Karpas-422 (cell line): ENCODE results near the gene CDKAL1. TPM values are rescaled to one million over a fixed set of nuclear protein-coding genes. Genes with fewer than 3 reads are reported as not detected.

Experiments
- DNase-seq: peaks from one replicate; pipeline ENCODE4 v3.0.0-alpha.2; 2015
- H2AFZ ChIP-seq: fragments of 200-600 bp; sonication (generic); 2 replicates; pipeline ENCODE4 v1.6.1; 2014; ENCODE audit warnings: antibody characterized with exemption, low read length, mixed read lengths
- H3K27ac ChIP-seq: fragments of 200-600 bp; sonication (generic); 2 replicates; pipeline ENCODE4 v1.5.1; 2014; ENCODE audit warnings: mild to moderate bottlenecking, low read length, moderate library complexity
- H3K27me3 ChIP-seq: fragments of 200-600 bp; sonication (generic); 2 replicates; pipeline ENCODE4 v1.6.1; 2014; ENCODE audit warnings: low read length, mixed read lengths
- H3K36me3 ChIP-seq: fragments of 200-600 bp; sonication (generic); 2 replicates; pipeline ENCODE4 v1.6.1; 2014; ENCODE audit warnings: low read length, mixed read lengths; ENCODE audit not compliant: insufficient read depth
- H3K4me1 ChIP-seq: fragments of 200-600 bp; sonication (generic); 2 replicates; pipeline ENCODE4 v1.6.1; 2014; ENCODE audit warnings: mild to moderate bottlenecking, low read length, mixed read lengths
- H3K4me2 ChIP-seq: fragments of 200-600 bp; sonication (generic); 2 replicates; pipeline ENCODE4 v1.6.1; 2014; ENCODE audit warnings: low read length, low read depth, mild to moderate bottlenecking; ENCODE audit not compliant: poor library complexity, severe bottlenecking
- H3K4me3 ChIP-seq: fragments of 200-600 bp; sonication (generic); 2 replicates; pipeline ENCODE4 v1.5.1; 2014; ENCODE audit warnings: mild to moderate bottlenecking, antibody characterized with exemption, low read length, mixed read lengths
- H3K79me2 ChIP-seq: fragments of 200-600 bp; sonication (generic); 2 replicates; pipeline ENCODE4 v1.6.1; 2014; ENCODE audit warnings: mild to moderate bottlenecking, low read length, mixed read lengths
- H3K9ac ChIP-seq: fragments of 200-600 bp; sonication (generic); 2 replicates; pipeline ENCODE4 v1.6.0; 2014; ENCODE audit warnings: low read length
- H3K9me2 ChIP-seq: fragments of 200-600 bp; sonication (generic), shearing (Covaris generic); replicated peaks from 2 replicates; pipeline ENCODE4 v1.6.0; 2014; ENCODE audit warnings: mild to moderate bottlenecking, low read length, moderate library complexity; ENCODE audit not compliant: insufficient read depth
- H3K9me3 ChIP-seq: fragments of 300-700, 200-600 bp; sonication (generic); 2 replicates; pipeline ENCODE4 v1.6.1; 2014; ENCODE audit warnings: low read length, mixed read lengths
- H4K20me1 ChIP-seq: fragments of 200-600 bp; sonication (generic); 2 replicates; pipeline ENCODE4 v1.6.1; 2014; ENCODE audit warnings: mild to moderate bottlenecking, antibody characterized with exemption, low read length, low read depth; ENCODE audit not compliant: insufficient read depth
- total RNA-seq: library from RNA; depleted of rRNA; stranded (reverse); fragments of >200 nt; shearing (Covaris generic); gene quantifications from 2 replicates; pipeline ENCODE4 v1.2.3, GENCODE V29; 2014; ENCODE audit warnings: low replicate concordance

Gene CDKAL1
- total RNA-seq, 1 experiment from 2014 or later = 23.7 TPM

DNA sequence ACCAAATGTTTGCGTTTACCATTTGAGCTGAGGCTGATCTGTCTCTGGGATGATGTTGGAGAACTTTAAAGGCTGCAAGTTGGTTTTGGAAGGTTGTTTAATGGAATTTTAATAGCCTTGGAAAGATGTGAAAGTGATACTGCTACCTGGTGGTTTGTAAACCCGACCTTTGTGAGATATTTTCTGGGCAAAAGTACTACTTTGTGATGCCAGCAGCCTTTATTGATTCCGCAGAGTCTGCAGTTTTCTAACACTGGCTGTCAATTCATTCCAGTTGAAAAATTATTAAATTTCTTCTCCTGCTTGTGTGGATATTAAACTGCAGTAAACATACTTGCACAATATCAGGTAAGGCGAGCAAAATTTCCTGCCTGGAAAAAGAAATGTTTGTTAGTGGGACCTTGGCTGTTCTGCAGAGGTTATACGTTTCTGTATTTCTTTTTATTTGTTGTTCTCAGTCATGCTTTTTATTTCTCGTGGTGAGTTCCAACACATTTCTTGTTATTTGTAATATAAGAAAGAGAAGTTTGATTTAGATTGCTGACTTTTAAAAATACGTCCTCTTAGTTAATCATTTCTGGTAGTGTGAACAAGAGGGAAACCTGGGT lies 322.5 kb downstream of the CDKAL1 start:
- Histone ChIP-seq H3K27me3 (no peaks in the 10 kb centered on the region), H3K79me2 (no peaks in the 10 kb centered on the region), H3K36me3 (no peaks in the 10 kb centered on the region), H4K20me1 (no peaks in the 10 kb centered on the region), H3K4me1 (no peaks in the 10 kb centered on the region), H3K4me3 (no peak overlapping the region), H3K9ac (no peak overlapping the region), H3K27ac (no peak overlapping the region), H2AFZ (no peak overlapping the region), H3K9me3 (no peaks in the 10 kb centered on the region), H3K9me2 (no peaks in the 10 kb centered on the region), H3K4me2 (no peak overlapping the region)
- DNase-seq = no peak

DNA sequence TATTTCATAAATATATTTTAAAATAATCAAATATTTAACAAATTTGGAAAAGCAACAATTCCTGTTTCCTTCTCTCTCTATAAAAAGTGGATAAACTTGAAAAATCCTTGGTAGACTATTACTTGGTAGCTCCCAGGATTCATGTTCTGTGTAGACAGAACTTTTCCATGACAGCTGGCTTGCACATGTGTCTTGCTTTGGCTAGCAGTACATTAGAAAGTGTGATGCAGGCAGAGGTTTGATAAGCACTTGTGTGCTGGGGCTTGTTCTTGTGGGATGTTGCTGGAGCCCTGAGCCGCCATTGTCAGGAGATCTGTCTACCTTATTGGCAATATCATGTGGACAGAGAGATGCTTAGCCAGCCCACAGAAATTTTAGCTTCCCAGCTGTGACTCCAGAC lies 327.2 kb downstream of the CDKAL1 start:
- Histone ChIP-seq H3K9me2 (no peaks in the 10 kb centered on the region), H3K4me2 (no peak overlapping the region), H3K27ac (no peak overlapping the region), H3K36me3 (no peaks in the 10 kb centered on the region), H4K20me1 (no peaks in the 10 kb centered on the region), H3K27me3 (no peaks in the 10 kb centered on the region), H2AFZ (no peak overlapping the region), H3K9ac (no peak overlapping the region), H3K4me3 (no peak overlapping the region), H3K4me1 (no peaks in the 10 kb centered on the region), H3K9me3 (no peaks in the 10 kb centered on the region), H3K79me2 (no peaks in the 10 kb centered on the region)
- no peak for DNase-seq

DNA sequence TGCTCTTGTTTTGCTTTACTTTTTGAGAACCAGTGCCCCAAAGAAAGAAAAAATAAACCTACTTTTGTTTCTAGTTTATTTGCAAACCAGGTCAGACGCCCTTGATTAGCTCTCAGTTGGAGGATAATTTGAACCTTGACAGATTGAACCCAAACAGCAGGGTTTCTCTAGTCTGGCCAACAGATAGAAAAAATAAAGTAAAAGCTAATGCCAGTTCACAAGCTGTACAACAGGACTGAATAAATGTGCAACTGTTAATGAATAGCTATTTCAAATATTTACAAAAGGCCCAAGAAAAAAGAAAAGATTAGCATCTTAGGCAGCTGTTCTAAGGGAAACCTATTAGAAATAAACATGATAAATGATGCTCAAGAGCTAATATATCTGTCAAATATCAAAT lies 331.8 kb downstream of the CDKAL1 start:
- H3K4me1 ChIP-seq = no peaks in the 10 kb centered on the region
- no peak overlapping the region for H2AFZ ChIP-seq
- H3K27ac ChIP-seq = no peak overlapping the region
- no peak overlapping the region for H3K4me2 ChIP-seq
- no peaks in the 10 kb centered on the region for H3K36me3 ChIP-seq
- H3K27me3 ChIP-seq = no peaks in the 10 kb centered on the region
- no peaks in the 10 kb centered on the region for H3K79me2 ChIP-seq
- H3K9me3 ChIP-seq = no peaks in the 10 kb centered on the region
- no peak overlapping the region for H3K9ac ChIP-seq
- DNase-seq = no peak
- H3K4me3 ChIP-seq = no peak overlapping the region
- H3K9me2 ChIP-seq = no peaks in the 10 kb centered on the region
- H4K20me1 ChIP-seq = no peaks in the 10 kb centered on the region

DNA sequence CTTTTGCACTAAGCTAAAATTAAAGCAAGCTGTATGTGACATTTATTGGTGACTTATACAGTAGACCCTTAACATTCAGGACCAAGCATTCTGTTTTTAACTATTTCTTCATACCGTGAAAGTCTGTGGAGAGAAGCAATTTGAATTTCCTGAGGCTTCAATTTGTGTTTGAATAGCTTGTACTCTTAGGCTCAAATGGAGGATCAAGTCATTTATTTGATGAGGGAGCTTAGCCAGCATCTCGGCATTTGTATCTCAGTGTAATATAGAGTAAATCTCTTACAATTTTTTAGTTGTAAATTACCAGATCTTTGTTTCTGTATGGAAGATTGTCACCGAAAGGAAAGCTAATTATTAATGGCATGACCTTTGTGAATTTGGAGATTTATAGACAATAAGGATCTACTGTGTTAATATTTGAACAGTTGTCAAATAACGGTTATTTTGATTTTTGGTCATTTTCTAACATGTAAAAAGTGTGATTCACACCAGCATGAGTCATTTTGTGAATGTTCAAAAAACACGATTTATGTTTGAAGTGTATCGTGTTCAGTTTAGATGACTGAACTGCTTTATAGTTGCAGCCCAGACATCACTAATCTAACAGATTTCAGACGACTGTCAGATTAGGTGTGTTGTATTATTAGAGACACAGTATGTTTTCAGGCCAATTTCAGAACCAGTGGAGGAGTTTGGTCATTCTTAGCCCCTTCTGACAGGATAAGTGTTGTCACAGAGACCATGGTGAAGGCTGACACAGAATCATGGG lies 332.9 kb downstream of the CDKAL1 start:
- H3K27me3 ChIP-seq = no peaks in the 10 kb centered on the region
- H3K27ac ChIP-seq = no peak overlapping the region
- H3K36me3 ChIP-seq = no peaks in the 10 kb centered on the region
- H4K20me1 ChIP-seq = no peaks in the 10 kb centered on the region
- H3K9me3 ChIP-seq = no peaks in the 10 kb centered on the region
- H2AFZ ChIP-seq = no peak overlapping the region
- no peaks in the 10 kb centered on the region for H3K4me1 ChIP-seq
- H3K9ac ChIP-seq = no peak overlapping the region
- no peaks in the 10 kb centered on the region for H3K79me2 ChIP-seq
- H3K9me2 ChIP-seq = no peaks in the 10 kb centered on the region
- no peak overlapping the region for H3K4me2 ChIP-seq
- peak; percentile 35 for DNase-seq
- H3K4me3 ChIP-seq = no peak overlapping the region

DNA sequence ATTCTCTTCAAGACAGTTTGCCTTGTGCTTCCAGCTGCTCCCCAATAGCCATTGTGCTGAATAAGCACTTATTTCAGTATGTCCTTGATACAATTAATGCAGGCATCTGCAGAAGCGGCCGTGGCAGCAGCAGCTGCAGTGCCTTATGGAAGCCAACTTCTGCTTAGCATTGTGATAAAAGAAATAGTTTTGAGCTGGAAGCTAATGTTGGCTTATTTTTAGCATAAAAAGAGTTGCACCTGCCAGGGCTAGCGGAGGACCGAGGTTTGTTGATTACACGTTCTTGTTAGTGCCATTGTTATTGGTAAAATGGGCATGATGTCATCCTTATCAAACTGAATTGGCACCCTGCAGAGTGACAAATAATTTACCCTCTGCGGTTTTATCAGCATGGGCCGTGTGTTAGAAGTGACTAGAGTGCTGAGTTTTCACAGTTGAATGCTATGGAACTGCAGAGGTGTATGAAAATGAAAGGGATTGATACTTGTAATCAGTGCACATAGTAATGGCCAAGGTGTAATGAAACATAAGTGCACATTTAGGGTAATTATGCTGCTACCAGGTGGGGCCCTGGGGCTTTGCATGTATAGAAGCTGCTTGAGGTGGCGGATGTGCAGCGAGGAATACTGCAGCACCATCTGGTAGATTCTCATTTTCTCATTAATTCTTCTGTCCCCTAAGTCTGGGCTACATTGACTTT lies 334.3 kb downstream of the CDKAL1 start:
- H3K4me2 ChIP-seq = no peak overlapping the region
- no peaks in the 10 kb centered on the region for H3K9me3 ChIP-seq
- no peaks in the 10 kb centered on the region for H4K20me1 ChIP-seq
- H3K27me3 ChIP-seq = no peaks in the 10 kb centered on the region
- H3K79me2 ChIP-seq = no peaks in the 10 kb centered on the region
- no peak overlapping the region for H3K27ac ChIP-seq
- no peaks in the 10 kb centered on the region for H3K9me2 ChIP-seq
- H3K4me3 ChIP-seq = no peak overlapping the region
- H3K36me3 ChIP-seq = no peaks in the 10 kb centered on the region
- DNase-seq = no peak
- H3K9ac ChIP-seq = no peak overlapping the region
- H2AFZ ChIP-seq = no peak overlapping the region
- no peaks in the 10 kb centered on the region for H3K4me1 ChIP-seq

DNA sequence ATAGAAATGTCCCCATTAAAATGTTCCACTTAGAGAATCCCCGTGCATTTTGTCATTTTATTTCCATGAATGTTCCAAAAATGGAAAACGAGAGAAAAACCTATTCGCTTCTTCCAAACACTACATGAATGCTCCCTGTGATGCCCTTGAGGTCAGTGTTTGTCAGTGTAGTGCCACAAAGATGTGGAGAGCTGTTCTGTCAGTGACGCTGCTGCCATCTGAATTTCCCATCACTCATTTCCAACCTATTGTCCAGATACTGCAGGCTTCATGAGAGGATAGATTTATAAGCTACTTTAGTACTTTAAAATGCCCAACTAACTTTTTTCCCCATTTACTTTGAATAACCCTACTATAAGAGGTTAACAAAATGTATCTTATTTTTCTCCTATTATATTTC lies 335.8 kb downstream of the CDKAL1 start:
- no peaks in the 10 kb centered on the region for H3K27me3 ChIP-seq
- no peaks in the 10 kb centered on the region for H3K9me2 ChIP-seq
- no peaks in the 10 kb centered on the region for H3K9me3 ChIP-seq
- no peaks in the 10 kb centered on the region for H3K4me1 ChIP-seq
- no peak overlapping the region for H3K4me2 ChIP-seq
- DNase-seq = no peak
- H3K9ac ChIP-seq = no peak overlapping the region
- H3K36me3 ChIP-seq = no peaks in the 10 kb centered on the region
- no peak overlapping the region for H3K4me3 ChIP-seq
- H3K27ac ChIP-seq = no peak overlapping the region
- no peak overlapping the region for H2AFZ ChIP-seq
- H3K79me2 ChIP-seq = no peaks in the 10 kb centered on the region
- no peaks in the 10 kb centered on the region for H4K20me1 ChIP-seq

DNA sequence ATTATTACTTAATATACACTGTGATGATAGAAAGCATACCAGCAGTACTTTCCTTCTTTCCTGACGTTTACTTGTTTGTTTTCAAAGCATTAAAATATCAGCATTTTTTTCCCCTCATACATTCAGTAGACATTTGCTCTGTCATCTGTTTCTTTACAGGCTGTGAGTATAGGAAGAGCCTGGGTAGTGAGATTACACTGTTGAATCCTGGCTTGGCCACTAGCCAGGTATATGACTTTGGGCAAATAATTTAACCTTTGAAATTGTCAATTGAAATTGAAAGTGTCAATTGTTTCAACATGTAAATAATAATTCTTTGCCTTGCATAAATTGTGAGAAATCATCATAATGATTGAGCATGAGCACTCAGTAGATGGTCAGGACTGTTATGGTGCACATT lies 336.2 kb downstream of the CDKAL1 start:
- Histone ChIP-seq H3K27me3 (no peaks in the 10 kb centered on the region), H3K9ac (no peak overlapping the region), H2AFZ (no peak overlapping the region), H3K9me3 (no peaks in the 10 kb centered on the region), H3K79me2 (no peaks in the 10 kb centered on the region), H3K4me3 (no peak overlapping the region), H3K9me2 (no peaks in the 10 kb centered on the region), H3K36me3 (no peaks in the 10 kb centered on the region), H4K20me1 (no peaks in the 10 kb centered on the region), H3K27ac (no peak overlapping the region), H3K4me1 (no peaks in the 10 kb centered on the region), H3K4me2 (no peak overlapping the region)
- DNase-seq = no peak

DNA sequence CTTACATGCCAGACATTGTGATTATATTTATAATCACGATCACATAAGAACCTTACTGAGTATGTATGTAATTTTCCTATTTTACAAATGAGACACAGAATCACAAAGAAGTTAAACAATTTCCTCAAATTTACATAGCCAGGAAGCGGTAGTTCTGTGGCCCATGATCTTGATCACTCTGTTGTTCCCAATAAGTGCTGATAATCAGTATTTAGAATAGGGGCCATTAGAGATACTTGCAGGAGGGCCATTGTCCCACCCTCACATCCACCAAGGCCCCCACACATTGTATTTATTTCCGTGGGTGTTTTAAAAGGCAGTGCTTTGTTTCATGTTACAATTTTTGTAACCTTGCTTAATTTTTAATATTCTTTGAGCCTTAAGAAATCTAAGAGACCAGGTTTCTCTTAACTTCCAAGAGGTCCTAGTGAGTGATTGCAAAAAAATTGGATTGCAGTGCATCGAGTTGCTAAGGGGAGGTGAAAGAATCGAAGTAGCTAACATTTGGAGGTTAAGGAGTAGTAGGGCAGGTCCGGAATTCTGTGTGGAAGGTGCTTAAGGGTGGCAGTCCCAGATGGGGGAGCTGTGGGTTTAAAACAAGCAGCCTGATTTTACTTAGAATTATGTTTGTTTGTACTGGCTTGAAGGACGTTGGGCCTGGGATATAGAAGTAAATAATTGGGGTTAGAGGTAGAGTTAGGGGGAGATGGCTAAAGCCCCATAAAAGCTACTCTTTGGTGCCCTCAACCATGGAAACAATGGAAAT lies 339.4 kb downstream of the CDKAL1 start:
- no peaks in the 10 kb centered on the region for H3K4me1 ChIP-seq
- no peaks in the 10 kb centered on the region for H3K27me3 ChIP-seq
- no peaks in the 10 kb centered on the region for H3K9me3 ChIP-seq
- H3K27ac ChIP-seq = no peak overlapping the region
- no peaks in the 10 kb centered on the region for H3K9me2 ChIP-seq
- no peak overlapping the region for H3K4me3 ChIP-seq
- H3K36me3 ChIP-seq = no peaks in the 10 kb centered on the region
- no peak for DNase-seq
- no peak overlapping the region for H2AFZ ChIP-seq
- H3K4me2 ChIP-seq = no peak overlapping the region
- no peaks in the 10 kb centered on the region for H4K20me1 ChIP-seq
- H3K79me2 ChIP-seq = no peaks in the 10 kb centered on the region
- no peak overlapping the region for H3K9ac ChIP-seq
